Right hindlimb (tissue), 1 donor: Measurements from ENCODE around the gene UMOD.

Experiments
- DNase-seq: peaks from one replicate; pipeline ENCODE4 v3.0.0-alpha.2; 2018

The UMOD gene

DNA sequence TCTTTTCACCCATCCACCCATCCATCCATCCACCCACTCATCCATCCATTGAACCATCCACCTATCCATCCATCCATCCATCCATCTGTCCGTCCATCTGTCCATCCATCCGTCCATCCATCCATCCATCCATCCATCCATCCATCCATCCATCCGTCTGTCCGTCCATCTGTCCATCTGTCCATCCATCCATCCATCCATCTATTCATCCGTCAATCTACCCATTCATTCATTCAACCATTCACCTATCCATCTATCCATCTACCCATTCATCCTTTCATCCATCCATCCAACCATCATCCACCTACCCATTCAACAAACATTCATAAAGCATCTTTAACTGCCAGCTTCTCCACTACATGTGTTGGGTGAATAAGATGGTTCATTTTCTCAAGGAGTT, 54.1 kb downstream of the UMOD start:
- no peak for DNase-seq

DNA sequence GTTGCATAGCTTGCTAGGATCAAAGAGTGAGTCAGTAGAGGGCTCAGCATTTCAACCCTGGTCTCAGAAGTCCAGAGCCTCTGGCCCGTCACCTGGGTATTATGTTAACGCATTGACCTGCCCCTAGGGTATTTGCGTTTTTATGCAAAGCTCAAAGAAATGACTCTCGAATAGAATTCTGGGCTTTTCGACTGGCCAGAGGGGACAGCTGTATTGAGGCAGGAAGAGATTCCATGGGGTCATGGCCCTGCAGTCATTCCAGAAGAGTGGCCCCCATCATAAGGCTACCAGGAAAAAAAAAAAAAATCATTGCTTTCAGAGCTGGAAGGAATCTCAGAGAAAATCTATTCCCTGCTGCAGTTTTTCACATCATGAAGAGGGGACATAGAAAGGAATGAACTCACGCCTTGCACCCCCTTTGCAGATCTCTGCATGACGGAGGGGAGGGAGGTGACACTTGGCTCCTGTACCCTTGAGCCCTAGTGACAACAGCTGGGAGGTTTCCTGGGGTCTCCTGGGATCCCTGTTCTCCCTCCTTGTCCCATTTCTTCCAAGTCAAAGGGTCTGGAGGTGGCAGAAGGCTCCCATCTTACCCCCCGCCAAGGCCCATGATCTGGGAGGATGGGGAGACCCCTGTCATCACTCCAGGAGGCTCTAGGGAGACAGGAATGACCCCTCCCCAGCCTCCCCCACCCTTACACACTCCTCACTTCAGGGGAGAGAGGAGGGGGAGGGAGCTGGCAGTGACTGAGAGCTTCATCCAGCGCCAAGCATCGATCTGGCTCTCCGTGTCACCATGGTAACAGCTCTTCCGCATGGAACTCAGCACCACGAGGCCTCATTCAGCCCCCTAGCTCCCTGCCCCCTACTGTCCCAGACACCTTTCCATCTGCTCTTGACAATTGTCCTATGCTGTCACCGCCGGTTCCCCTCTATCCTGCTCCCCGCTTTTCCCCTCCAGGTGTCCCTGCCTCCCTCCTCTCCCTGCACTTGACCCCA, 61.0 kb downstream of the UMOD start:
- DNase-seq, result no peak

DNA sequence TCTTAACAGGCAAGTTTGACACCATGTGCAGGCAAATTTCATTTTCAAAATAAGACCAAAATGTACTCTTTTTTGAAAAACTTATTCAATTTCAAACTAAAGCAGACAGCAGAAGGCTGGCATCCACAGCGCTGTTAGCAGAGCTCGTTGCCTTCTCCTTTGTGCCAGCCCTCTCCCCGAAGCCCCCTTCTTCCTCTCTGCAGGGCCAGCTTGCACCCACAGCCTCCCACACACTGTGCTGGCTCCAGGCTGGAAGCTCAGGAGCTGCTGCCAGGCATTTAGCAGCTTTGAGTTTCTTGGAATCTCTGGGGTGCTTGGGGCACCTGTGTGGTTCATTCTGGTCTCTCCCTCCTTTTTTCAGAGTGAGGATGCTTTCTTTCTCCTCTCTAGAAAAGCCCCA, 62.9 kb downstream of the UMOD start:
- no peak for DNase-seq

DNA sequence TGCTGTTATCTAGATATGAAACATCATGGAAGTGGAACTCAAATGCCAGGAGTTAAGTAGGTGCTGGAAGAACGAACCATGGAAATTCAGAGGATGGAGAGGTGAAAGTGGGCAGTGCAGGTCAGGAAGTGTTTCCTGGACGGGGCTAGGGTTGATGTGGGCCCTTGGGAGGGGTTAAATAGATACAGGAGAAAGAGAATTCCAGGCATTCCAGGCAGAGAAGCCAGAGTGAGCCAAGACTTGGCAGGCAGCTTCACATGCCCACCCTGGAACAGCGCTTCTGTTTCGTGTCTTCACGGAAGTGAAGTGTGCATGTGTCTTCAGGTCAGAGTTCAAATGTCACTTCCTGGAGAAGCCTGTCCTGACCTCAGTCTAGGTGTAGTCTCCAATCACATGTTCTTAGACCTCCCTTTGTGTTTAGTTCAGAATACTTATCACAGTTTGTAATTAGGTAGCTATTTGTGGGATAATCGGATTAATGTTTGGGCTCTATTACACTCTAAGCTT, 66.5 kb downstream of the UMOD start:
- DNase-seq, result no peak
